ENCODE measurements around the gene HMBS.
"Not testable (repeated sequence)": the region's sequence is repeated elsewhere in the genome, so short reads cannot be mapped to it uniquely, and the experiment has no call there.

The HMBS gene

GRCh38 chr11:119134389-119134978 is 49.8 kb downstream of the HMBS start:
- TF ChIP-seq, protein P1, sequence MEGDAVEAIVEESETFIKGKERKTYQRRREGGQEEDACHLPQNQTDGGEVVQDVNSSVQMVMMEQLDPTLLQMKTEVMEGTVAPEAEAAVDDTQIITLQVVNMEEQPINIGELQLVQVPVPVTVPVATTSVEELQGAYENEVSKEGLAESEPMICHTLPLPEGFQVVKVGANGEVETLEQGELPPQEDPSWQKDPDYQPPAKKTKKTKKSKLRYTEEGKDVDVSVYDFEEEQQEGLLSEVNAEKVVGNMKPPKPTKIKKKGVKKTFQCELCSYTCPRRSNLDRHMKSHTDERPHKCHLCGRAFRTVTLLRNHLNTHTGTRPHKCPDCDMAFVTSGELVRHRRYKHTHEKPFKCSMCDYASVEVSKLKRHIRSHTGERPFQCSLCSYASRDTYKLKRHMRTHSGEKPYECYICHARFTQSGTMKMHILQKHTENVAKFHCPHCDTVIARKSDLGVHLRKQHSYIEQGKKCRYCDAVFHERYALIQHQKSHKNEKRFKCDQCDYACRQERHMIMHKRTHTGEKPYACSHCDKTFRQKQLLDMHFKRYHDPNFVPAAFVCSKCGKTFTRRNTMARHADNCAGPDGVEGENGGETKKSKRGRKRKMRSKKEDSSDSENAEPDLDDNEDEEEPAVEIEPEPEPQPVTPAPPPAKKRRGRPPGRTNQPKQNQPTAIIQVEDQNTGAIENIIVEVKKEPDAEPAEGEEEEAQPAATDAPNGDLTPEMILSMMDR (IDR thresholded peaks at IDR 0.05; ENCODE audit: insufficient read depth, low read depth, low read length, missing control alignments), result peak; percentile 58
- no peak overlapping the region for H3K4me3 ChIP-seq (ENCODE audit: low read length)
- peak; percentile 20 for DNase-seq (ENCODE audit: low read depth)

GRCh38 chr11:119139276-119139675 is 54.6 kb downstream of the HMBS start:
- not testable (repeated sequence) for DNase-seq (ENCODE audit: low read depth); H3K4me3 ChIP-seq (ENCODE audit: low read length)
